ENCODE measurements around the gene BIK. TPM values are rescaled to one million over a fixed set of nuclear protein-coding genes. Genes with fewer than 3 reads are reported as not detected.
A peak's percentile ranks its signal among the peaks of the same experiment; 100 is the strongest.

The BIK gene
- total and polyA plus RNA-seq, 12 donors: 0.28 to 0.88 (median 0.57) TPM; not detected in 5

GRCh38 chr22:43114958-43115357 lies 4.4 kb downstream of the BIK start:
- 56 to 63% methylated on average over 5 of the region's 5 CpGs for WGBS, 2 donors
- Histone ChIP-seq H3K27me3 (peaks cover 0 to 46% (median 33%) of the 10 kb centered on the region in 7 donors), H3K27ac (no peak overlapping the region), H3K36me3 (no peaks in the 10 kb centered on the region), H3K4me1 (peaks cover 9 to 45% (median 16%) of the 10 kb centered on the region in 9 donors), H3K4me3 (no peak overlapping the region), H3K9me3 (no peaks in the 10 kb centered on the region)
- no peak for ATAC-seq
- DNase-seq: no peak
- intact Hi-C loops (cut with DNase I): no loop called here
- no peak for TF ChIP-seq CTCF (IDR thresholded peaks at IDR 0.05)

- no peak for DNase-seq
- intact Hi-C loops (cut with DNase I): no loop called here
- ATAC-seq: no peak
These were observed 6.4 kb downstream of the BIK start for GRCh38 chr22:43116932-43117331.

GRCh38 chr22:43118024-43118849 lies 7.7 kb downstream of the BIK start:
- Histone ChIP-seq H3K27ac (no peak overlapping the region), H3K27me3 (peaks cover 0 to 15% (median 4%) of the 10 kb centered on the region in 7 donors), H3K9me3 (no peaks in the 10 kb centered on the region), H3K4me1 (peaks cover 0 to 30% (median 0%) of the 10 kb centered on the region in 9 donors), H3K36me3 (no peaks in the 10 kb centered on the region), H3K4me3 (no peak overlapping the region)
- DNase-seq: no peak
- ATAC-seq: peak in 1 of 8 donors; percentile 26
- 75 to 83% methylated on average over 21 of the region's 21 CpGs for WGBS, 2 donors
- no peak for TF ChIP-seq CTCF (IDR thresholded peaks at IDR 0.05)
- intact Hi-C loops (cut with DNase I): no loop called here

More at GRCh38 chr22:43116932-43117331, 6.4 kb downstream of the BIK start:
- Histone ChIP-seq H3K36me3 (no peaks in the 10 kb centered on the region), H3K27me3 (peaks cover 0 to 27% (median 16%) of the 10 kb centered on the region in 7 donors), H3K4me1 (peaks cover 0 to 28% (median 0%) of the 10 kb centered on the region in 9 donors), H3K4me3 (no peak overlapping the region), H3K9me3 (no peaks in the 10 kb centered on the region), H3K27ac (no peak overlapping the region)
- 89 to 94% methylated on average over 7 of the region's 7 CpGs for WGBS, 2 donors
- no peak for TF ChIP-seq CTCF (IDR thresholded peaks at IDR 0.05)

- TF ChIP-seq CTCF (IDR thresholded peaks at IDR 0.05): no peak
- DNase-seq (no peak), ATAC-seq (peak in 2 of 8 donors; percentile 6 to 14)
- 77 to 80% methylated on average over 7 of the region's 7 CpGs for WGBS, 2 donors
- no peaks in the 10 kb centered on the region for H3K36me3 ChIP-seq
- H3K27me3 ChIP-seq: peaks cover 0 to 7% (median 0%) of the 10 kb centered on the region in 7 donors
- H3K4me1 ChIP-seq: peaks cover 0 to 25% (median 0%) of the 10 kb centered on the region in 9 donors
- no peaks in the 10 kb centered on the region for H3K9me3 ChIP-seq
- intact Hi-C loops (cut with DNase I): no loop called here
- no peak overlapping the region for H3K27ac ChIP-seq
- H3K4me3 ChIP-seq: no peak overlapping the region
These were observed 8.5 kb downstream of the BIK start for GRCh38 chr22:43118953-43119458.

Measured in heart right ventricle (tissue), 16 donors.